GM12878 (cell line): ENCODE measurements around the gene ZSWIM3. TPM values are rescaled to one million over a fixed set of nuclear protein-coding genes. Genes with fewer than 3 reads are reported as not detected.
A peak's percentile ranks its signal among the peaks of the same experiment; 100 is the strongest.

Experiments
- ATAC-seq: fragments of 200-7000 bp; cut with Tn5 transposase; 3 replicates; pipeline ENCODE4 v1.9.1; 2020; ENCODE audit warnings: mild to moderate bottlenecking, moderate library complexity
- BruUV-seq: library from RNA; stranded (reverse); fragments of 400-500 nt; replicated peaks from 2 replicates; lab custom pipeline; 2021; lab: Mats Ljungman, UMichigan
- CTCF ChIA-PET: fragments of 300-600 bp; sonication (Branson Sonifier 250); formaldehyde crosslinking; extraction: SDS; loops from one replicate; lab custom pipeline; 2021; ENCODE audit warnings: inconsistent platforms; lab: Yijun Ruan, JAX
- POLR2A ChIA-PET: fragments of 350-600 bp; formaldehyde crosslinking; extraction: SDS; loops from one replicate; lab custom pipeline; 2021; ENCODE audit warnings: inconsistent platforms; lab: Charles Lee
- RAD21 ChIA-PET: fragments of 300-600 bp; sonication (Branson Sonifier 250); formaldehyde crosslinking; loops from one replicate; lab custom pipeline; 2023; ENCODE audit warnings: antibody characterized with exemption; ENCODE audit not compliant: unreplicated experiment; lab: Charles Lee
- SMC1A ChIA-PET: fragments of 300-600 bp; sonication (Branson Sonifier 250); formaldehyde crosslinking; loops from one replicate; lab custom pipeline; 2023; ENCODE audit not compliant: unreplicated experiment, uncharacterized antibody; lab: Charles Lee
- DNase-seq: peaks from one replicate; pipeline ENCODE4 v3.0.0-alpha.2; 2011; ENCODE audit warnings: low read depth, low spot score
- FAIRE-seq: peaks from 3 replicates; lab custom pipeline; 2011; peaks lifted over from hg19 to GRCh38; lab: Jason Lieb, UNC
- H2AFZ ChIP-seq: 2 replicates; pipeline ENCODE4 v1.6.0; 2011; ENCODE audit warnings: low read depth, low read length, control low read depth; ENCODE audit not compliant: control insufficient read depth
- H3K27ac ChIP-seq: 2 replicates; pipeline ENCODE4 v1.5.1; 2011; ENCODE audit warnings: control low read depth; ENCODE audit not compliant: control insufficient read depth, insufficient read depth
- H3K27me3 ChIP-seq, 2 experiments: replicated peaks in 1 of 2; 2 replicates each; pipeline versions ENCODE4 v1.6.0 to v1.6.1; 2011; ENCODE audit warnings: low read length in 1 of 2; ENCODE audit not compliant: control insufficient read depth in 2 of 2, insufficient read depth in 2 of 2
- H3K36me3 ChIP-seq, 2 experiments: 2 replicates each; pipeline ENCODE4 v1.5.1; 2011; ENCODE audit warnings: low read length in 1 of 2; ENCODE audit not compliant: control insufficient read depth in 2 of 2, insufficient read depth in 2 of 2
- H3K4me1 ChIP-seq: 2 replicates; pipeline ENCODE4 v1.6.1; 2011; ENCODE audit warnings: mild to moderate bottlenecking, low read length, moderate library complexity, mixed read lengths; ENCODE audit not compliant: control insufficient read depth, insufficient read depth
- H3K4me2 ChIP-seq: 2 replicates; pipeline ENCODE4 v1.6.0; 2011; ENCODE audit warnings: control low read depth; ENCODE audit not compliant: control insufficient read depth, insufficient read depth
- H3K4me3 ChIP-seq: fragments of 200-600 bp; sonication (generic); 2 replicates; pipeline ENCODE4 v1.5.1; 2016
- H3K79me2 ChIP-seq: 2 replicates; pipeline ENCODE4 v1.6.0; 2011; ENCODE audit warnings: low read length; ENCODE audit not compliant: control insufficient read depth, insufficient read depth
- H3K9ac ChIP-seq: 2 replicates; pipeline ENCODE4 v1.8.0; 2011; ENCODE audit warnings: low read length, control low read depth, mixed read lengths; ENCODE audit not compliant: control insufficient read depth, insufficient read depth
- H3K9me3 ChIP-seq: replicated peaks from 3 replicates; pipeline ENCODE4 v1.5.1; 2011; ENCODE audit warnings: mild to moderate bottlenecking, low read length; ENCODE audit not compliant: control insufficient read depth, insufficient read depth
- H4K20me1 ChIP-seq: 2 replicates; pipeline ENCODE4 v1.6.0; 2011; ENCODE audit not compliant: control insufficient read depth, insufficient read depth
- ASH2L ChIP-seq: fragments of 300-600, 200-600 bp; sonication (generic); IDR thresholded peaks from 2 replicates; pipeline ENCODE4 v1.6.1; 2017; ENCODE audit warnings: low read depth, mild to moderate bottlenecking, borderline replicate concordance
- CEBPZ ChIP-seq: fragments of 150-350 bp; IDR thresholded peaks from 2 replicates; pipeline ENCODE4 v1.6.1; 2016; ENCODE audit warnings: low read depth, low read length
- E2F8 ChIP-seq: fragments of 450-650 bp; IDR thresholded peaks from 2 replicates; pipeline ENCODE4 v1.6.1; 2018; ENCODE audit warnings: mild to moderate bottlenecking, low read depth, moderate library complexity; ENCODE audit not compliant: partially characterized antibody
- KLF5 ChIP-seq: fragments of 450-650 bp; IDR thresholded peaks from 2 replicates; pipeline ENCODE4 v1.6.1; 2014; ENCODE audit warnings: mild to moderate bottlenecking; ENCODE audit not compliant: partially characterized antibody
- SKIL ChIP-seq: fragments of 450-650 bp; IDR thresholded peaks from 2 replicates; pipeline ENCODE4 v1.6.1; 2017; ENCODE audit warnings: mild to moderate bottlenecking, low read depth, inconsistent platforms; ENCODE audit not compliant: poor library complexity, severe bottlenecking
- STAT1 ChIP-seq: fragments of 450-650 bp; conservative IDR thresholded peaks from 2 replicates; pipeline ENCODE4 v1.6.1; 2014; ENCODE audit warnings: antibody characterized with exemption, mild to moderate bottlenecking
- SUZ12 ChIP-seq: fragments of 200-600 bp; sonication (generic); IDR thresholded peaks from one replicate; pipeline ENCODE4 v1.6.1; 2018; ENCODE audit warnings: antibody characterized with exemption, mild to moderate bottlenecking; ENCODE audit not compliant: unreplicated experiment
- USF2 ChIP-seq: IDR thresholded peaks from 2 replicates; pipeline ENCODE4 v1.6.1; 2011; ENCODE audit warnings: low read depth, low read length, improper control_type of control experiment, borderline replicate concordance
- ZNF217 ChIP-seq: fragments of 450-650 bp; IDR thresholded peaks from 2 replicates; pipeline ENCODE4 v1.6.1; 2017; ENCODE audit warnings: antibody characterized with exemption, mild to moderate bottlenecking
- WGBS: methylation state at CpG from one replicate; pipeline ENCODE4 v1.1.6; 2016; ENCODE audit warnings: low lambda C conversion rate; ENCODE audit not compliant: insufficient replicate concordance, insufficient coverage; ENCODE audit errors: missing lambda C conversion rate; 5-methylcytosine and 5-hydroxymethylcytosine counted together
- in situ Hi-C: fragments of 300-500 bp; cut with MboI; formaldehyde crosslinking; loops from 9 replicates; pipeline ENCODE4 v1.14.3; 2018; ENCODE audit warnings: mixed read lengths
- intact Hi-C: fragments of 100-400 bp; cut with micrococcal nuclease; formaldehyde crosslinking; loops from one replicate; pipeline ENCODE4 v1.14.2; 2022; ENCODE audit not compliant: unreplicated experiment
- polyA plus RNA-seq, 11 experiments: library from polyadenylated mRNA; depleted of rRNA in 4 of 11; unstranded in 6 of 11; stranded (reverse) in 5 of 11; fragments of >200 nt; fragmentation: Nextera tagmentation in 4 of 11; fragmentation: Illumina TruSeq in 1 of 11; extraction: Ambion mirVana in 4 of 11; extraction: Trizol in 1 of 11; gene quantifications; 1 replicate in 1 of 11; 2 replicates in 10 of 11; pipeline versions ENCODE4 v1.2.1 to v1.2.3, GENCODE V29; 2011 to 2016; ENCODE audit warnings: inconsistent platforms in 2 of 11, missing spikeins in 2 of 11, low read depth in 1 of 11
- total RNA-seq, 4 experiments: library from RNA; depleted of rRNA in 3 of 4; stranded (reverse); fragments of >200 nt in 3 of 4; fragmentation: Illumina TruSeq in 1 of 4; extraction: Trizol in 1 of 4; gene quantifications; 2 replicates each; pipeline versions ENCODE4 v1.2.1 to v1.2.3, GENCODE V29; 2013 to 2021

Gene ZSWIM3
- total and polyA plus RNA-seq, 10 of the 15 experiments (the other 5 are each of a cell fraction or from before 2014, with no cell fraction given): 1.6 to 5.1 (median 4.2) TPM

- TF ChIP-seq USF2: no peak
- no peak for TF ChIP-seq STAT1
- TF ChIP-seq CEBPZ: no peak
Measured at GRCh38 chr20:45878076-45878761, 20.8 kb downstream of the ZSWIM3 start (continued).

- in situ Hi-C loops: no loop called here
- Histone ChIP-seq H3K4me2 (peak within 1 kb of the TSS; percentile 86), H3K79me2 (peaks cover 15% of the 10 kb centered on the region), H3K27me3 (no peaks in the 10 kb centered on the region), H3K9me3 (no peaks in the 10 kb centered on the region), H3K27ac (peak within 1 kb of the TSS; percentile 73), H4K20me1 (no peaks in the 10 kb centered on the region), H3K36me3 (peaks cover 7 to 13% of the 10 kb centered on the region in 2 experiments; a peak in 2 of 4 replicates), H3K9ac (peak within 1 kb of the TSS; percentile 85), H3K4me1 (peaks cover 12% of the 10 kb centered on the region), H2AFZ (peak within 1 kb of the TSS; percentile 71), H3K4me3 (peak within 1 kb of the TSS; percentile 84)
- ChIA-PET RAD21 (interaction anchor here (0.9 to 2.3 kb wide), 7 partner anchors 9 to 110 kb away, joined by 3 to 25 read pairs (median 6); partner anchors contain the start of genes ACOT8, CTSA, NEURL2 and PCIF1), CTCF (interaction anchor here (0.6 to 3.2 kb wide), 10 partner anchors 9 to 131 kb away, joined by 3 to 38 read pairs (median 4); partner anchors contain the start of genes CTSA and NEURL2), SMC1A (interaction anchor here (0.9 to 2.3 kb wide), 7 partner anchors 9 to 90 kb away, joined by 3 to 10 read pairs (median 5); partner anchors contain the start of genes ACOT8, CTSA, NEURL2 and ZSWIM3), POLR2A (interaction anchor here (0.6 to 2.3 kb wide), 16 partner anchors 9 to 92 kb away, joined by 3 to 16 read pairs (median 3); partner anchors contain the start of genes ACOT8, CTSA, NEURL2 and PCIF1)
- intact Hi-C loops: no loop called here
- peak; percentile 99 for DNase-seq
- peak; percentile 100 for FAIRE-seq
- BruUV-seq: TSS peak; percentile 83
- ATAC-seq: peak; percentile 100
- WGBS: under 1% methylated on average over 23 of the region's 23 CpGs
- no peak for TF ChIP-seq KLF5
- TF ChIP-seq ZNF217: no peak
- TF ChIP-seq SUZ12: no peak
- no peak for TF ChIP-seq E2F8
- peak; percentile 94 for TF ChIP-seq SKIL
- TF ChIP-seq ASH2L: no peak
Measured at GRCh38 chr20:45880988-45881788, 23.8 kb downstream of the ZSWIM3 start, which contains the start of gene ZSWIM1. ZSWIM1 (plus strand) TSS chr20:45881227; CDS start chr20:45882593, 1,366 bp downstream.
